Kidney capillary endothelial cell (primary cell): ENCODE measurements around the gene CNIH2.
"Not testable (repeated sequence)": the region's sequence is repeated elsewhere in the genome, so short reads cannot be mapped to it uniquely, and the experiment has no call there.

Experiments used
- DNase-seq: peaks from one replicate; pipeline ENCODE4 v3.0.0-alpha.2; 2018; ENCODE audit warnings: low spot score

The CNIH2 gene

DNA sequence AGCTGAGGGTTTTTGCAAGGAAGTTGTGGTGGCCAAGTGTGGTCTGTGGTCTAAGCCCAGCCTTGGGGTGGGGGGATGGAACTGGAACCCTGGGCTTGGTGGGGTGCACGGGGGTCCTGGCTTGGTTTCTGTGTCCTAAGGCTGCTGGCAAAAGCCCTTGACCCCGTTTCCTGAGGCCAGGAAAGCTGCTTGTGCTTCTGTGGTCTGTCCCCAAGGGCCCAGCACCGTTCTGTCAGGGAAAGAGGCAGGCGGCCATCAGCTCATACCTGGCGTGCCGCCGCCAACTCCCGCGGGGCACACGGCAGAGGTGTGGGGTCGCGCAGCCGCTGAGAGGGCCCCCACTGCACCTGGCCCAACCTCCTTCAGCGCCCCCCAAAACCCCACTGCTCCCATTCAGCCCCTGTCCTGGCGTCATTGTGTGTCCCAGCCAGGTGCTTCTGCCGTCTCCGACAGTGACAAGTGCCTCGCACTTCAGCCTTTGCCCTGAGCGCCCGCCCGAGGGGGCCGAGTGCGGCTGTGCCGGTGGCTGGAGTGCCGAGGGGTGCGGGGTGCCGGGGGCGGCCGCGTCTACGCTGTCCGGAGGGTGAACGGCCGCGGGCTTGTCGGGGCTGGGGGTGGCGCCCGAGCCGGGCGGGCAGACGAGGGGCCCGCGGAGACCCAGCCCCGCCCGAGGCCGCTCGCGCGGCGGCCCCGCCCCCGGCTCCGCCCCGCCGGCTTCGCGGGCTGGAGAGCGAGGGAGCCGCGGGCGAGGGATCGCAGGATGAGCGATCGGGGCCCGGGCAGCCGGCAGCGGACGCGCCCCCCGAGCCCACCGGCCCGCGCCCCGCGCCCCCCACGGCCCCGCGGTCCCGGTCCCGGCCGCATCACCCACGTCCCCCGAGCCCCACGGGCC lies at the start of gene CNIH2:
TSS of gene CNIH2 (plus strand) at position 705 of the 892 bp plus-strand sequence. CDS start 282 bp downstream, outside the sequence.
- no peak for DNase-seq

GRCh38 chr11:66228521-66228920 lies 49.5 kb upstream of the CNIH2 start:
- no peak for DNase-seq

DNA sequence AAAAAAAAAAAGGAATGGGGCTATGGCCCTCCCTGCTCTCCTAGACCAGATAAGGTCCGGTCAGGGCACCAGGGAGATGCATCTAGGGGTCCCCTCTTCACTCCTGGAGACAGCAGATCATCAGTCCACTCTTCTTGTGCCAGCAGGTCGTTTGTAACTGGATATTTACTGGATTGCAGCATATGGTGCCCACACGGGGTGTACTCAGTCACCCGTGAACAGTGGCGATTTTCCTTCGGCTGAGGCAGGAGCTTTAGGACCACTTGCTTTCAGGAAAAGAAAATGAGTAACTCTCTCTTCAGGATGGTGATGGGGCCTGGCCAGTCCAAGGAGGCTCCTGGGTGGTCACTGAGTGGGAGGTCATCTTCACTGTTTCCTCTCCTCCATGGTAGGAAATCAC lies 47.8 kb upstream of the CNIH2 start:
- DNase-seq = no peak

GRCh38 chr11:66230978-66231377 lies 47.0 kb upstream of the CNIH2 start:
- DNase-seq = no peak

DNA sequence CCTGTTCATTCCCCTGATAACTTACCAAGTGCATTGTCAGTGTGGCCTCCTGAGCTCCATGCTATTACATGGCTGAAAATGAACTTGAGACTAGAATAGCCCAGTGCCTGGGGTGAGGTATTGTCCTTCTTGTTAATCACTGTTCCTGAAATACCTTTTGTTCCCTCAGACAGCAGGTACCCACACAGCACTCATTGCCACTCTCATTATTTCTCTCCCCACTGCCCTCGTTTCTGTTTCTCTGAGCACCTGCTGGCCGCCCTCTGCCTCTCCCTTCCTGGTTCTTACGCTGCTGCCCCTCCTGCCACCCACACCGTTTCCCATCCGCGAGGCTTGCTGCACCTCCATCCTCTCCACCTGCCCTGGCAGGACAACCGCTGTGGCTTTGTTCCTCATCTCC lies 46.4 kb upstream of the CNIH2 start:
- no peak for DNase-seq

DNA sequence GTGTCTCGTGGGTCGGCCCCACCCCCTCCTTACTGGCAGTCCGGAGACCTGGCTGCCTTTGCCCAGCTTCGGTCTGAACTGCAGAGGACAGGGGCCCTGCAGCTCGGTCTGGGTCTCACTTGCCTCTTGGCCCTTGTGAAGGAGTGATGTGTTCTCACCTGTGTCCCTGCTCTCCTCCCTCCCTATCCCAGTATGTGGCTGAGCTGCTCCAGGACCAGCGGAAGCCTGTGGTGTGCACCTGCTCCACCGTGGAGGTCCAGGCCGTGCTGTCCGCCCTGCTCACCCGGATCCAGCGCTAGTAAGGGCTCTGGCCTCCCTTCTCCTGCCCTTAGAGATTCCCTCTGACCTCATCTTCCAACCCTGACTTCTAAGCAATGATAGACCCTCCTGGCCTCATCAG lies 45.2 kb upstream of the CNIH2 start:
- no peak for DNase-seq

- DNase-seq = no peak
Observed at GRCh38 chr11:66233301-66233700, 44.7 kb upstream of the CNIH2 start.

- DNase-seq = no peak
Observed at GRCh38 chr11:66235141-66235540, 42.8 kb upstream of the CNIH2 start.

DNA sequence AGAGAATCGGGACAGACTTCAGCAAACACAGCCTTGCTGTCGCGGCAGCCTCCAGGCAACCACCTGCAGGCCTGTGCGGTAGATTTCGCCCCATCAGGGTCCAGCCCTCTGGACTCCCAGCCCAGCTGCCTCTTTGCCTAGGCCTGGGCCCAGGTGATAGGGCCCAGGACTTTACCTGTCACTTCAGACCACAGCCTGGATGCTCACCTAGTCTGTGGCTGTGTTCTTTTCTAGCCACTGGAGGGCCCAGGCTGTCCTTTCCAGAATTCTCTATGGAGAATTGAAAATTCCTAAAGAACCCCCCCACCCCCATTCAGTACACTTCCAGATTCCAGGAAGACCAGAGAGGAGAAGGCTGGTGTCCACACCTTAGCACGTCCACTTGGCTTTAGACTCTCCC lies 40.1 kb upstream of the CNIH2 start:
- no peak for DNase-seq

GRCh38 chr11:66238786-66239413 lies 39.1 kb upstream of the CNIH2 start:
- DNase-seq = no peak

GRCh38 chr11:66239511-66239910 lies 38.5 kb upstream of the CNIH2 start:
- no peak for DNase-seq

DNA sequence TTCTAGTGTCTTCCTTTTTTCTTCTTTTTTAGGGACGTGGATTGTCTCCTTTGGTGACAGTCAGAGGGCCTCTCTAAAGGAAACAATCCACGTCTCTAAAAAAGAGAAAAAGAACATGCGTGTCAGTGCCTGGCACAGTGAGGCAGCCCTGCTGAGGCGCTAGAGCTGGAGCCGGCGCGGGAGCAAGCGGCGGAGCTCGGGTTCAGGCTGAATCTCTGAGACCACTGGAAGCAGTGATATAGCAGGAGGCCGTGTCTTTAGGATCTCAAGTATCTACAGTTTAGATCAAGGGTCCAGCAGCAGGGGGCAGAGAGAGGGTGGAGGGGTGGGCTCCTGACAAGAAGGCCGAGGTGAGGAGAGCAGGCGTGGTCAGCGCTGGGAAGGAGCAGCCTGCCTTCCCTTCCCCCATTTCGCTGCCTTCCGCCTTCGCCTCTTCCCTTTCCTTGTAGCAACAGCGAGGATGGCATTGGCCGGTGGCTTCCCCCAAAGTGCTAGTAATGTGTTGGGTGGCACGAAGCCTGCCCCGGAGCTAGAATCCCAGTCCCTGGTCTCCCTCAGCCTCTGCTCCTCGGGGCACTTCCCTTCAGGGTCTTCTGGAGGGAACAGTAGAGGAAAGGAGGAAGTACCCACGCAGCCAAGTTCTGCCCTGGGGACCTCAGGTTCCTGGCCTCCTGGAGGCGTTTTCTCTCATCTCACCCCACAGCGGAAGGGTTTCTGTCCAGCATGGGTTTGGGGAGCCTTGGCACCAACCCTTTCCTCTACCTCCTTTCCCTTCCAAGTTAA lies 37.8 kb upstream of the CNIH2 start:
- no peak for DNase-seq

DNA sequence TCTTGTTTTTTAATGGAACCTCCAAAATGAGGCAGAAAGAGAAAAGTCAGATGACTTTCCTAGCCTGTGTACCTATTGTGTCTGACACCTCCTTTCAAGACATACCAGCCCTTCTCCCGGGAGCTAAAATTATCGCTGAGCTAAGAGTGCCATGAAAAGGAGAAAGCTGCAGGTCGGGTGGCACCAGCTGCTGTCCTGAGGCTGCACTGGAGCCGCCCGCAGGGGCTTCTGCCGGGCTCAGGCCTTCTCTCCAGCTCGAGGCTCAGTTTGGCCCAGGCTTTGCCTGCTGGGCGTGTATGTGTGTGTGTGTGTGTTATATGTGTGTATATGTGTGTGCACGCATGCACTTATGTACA lies 37.2 kb upstream of the CNIH2 start:
- no peak for DNase-seq

- no peak for DNase-seq
Observed at GRCh38 chr11:66242095-66242765, 35.7 kb upstream of the CNIH2 start.

DNA sequence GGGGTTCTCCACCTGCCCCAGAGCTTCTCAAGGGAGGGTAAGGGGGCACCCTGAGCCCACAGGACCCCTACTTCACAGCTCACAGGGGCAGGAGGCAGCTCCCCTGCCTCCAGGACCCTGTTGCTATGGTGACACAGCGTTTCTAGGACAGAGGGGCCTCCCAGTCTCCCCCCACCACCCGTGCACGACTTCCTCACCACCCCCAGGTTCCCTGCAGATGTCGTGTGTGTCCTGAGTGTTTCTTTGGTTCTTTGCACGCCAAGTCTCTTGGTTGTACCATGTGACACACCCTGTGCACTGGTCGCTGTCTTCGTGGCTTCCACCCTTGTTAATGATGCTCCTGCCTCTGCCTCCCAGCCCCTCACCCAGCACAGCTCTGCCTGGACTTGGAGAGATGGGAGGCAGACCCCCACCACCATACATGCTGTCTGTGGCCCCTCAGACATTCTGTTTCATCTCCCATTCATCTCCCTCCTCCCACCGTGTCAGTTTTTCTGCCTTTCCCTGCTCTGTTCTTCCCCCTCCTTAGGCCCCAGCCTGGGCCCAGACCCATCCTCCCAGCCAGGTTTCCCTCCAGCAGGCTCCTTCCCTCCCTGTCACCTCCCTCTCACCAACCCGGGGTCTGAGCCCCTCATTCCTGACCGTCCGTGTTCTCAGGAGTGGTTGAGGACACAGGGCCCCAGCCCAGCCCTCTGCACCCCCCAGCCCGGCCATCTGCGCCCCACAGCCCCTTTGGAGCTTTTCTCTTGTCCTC lies 34.0 kb upstream of the CNIH2 start:
- DNase-seq = no peak

DNA sequence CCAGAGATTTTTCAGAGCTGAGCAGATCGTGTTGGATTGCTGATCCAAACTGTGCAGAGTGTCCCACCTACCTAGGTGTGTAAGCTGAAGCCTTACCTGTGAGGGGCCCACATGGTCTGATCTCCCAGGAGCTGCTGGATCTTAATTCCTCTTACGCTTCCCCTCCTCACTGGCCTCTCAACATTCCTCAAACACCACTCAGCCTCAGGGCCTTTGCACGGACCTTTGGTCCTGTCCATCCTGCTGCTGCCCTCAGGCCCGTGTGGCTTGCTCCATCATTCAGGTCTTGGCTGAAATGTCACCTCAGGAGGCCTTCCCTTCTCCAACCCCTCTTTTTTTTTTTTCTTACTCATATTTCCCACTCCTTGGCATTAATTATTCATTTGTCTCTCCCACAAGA lies 30.7 kb upstream of the CNIH2 start:
- DNase-seq = no peak

DNA sequence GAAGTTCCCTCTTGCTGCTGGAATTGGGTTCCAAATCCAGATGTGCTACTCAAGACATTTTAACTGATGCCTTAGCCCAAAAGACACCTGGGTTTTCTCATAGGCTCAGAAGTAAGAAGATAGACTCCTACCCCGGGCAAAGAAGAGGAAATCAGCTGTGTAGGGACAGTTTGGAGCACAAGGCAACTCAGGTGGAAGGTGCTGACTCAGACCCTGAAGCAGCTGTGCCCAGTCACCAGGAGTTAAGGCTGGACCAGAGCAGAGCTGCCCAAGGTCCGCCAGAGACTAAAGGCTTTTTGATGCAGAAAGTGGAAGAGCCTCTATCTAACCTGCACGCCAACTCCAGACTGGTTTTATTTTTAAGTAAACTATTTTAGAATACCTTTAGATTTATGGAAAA lies 30.2 kb upstream of the CNIH2 start:
- no peak for DNase-seq

DNA sequence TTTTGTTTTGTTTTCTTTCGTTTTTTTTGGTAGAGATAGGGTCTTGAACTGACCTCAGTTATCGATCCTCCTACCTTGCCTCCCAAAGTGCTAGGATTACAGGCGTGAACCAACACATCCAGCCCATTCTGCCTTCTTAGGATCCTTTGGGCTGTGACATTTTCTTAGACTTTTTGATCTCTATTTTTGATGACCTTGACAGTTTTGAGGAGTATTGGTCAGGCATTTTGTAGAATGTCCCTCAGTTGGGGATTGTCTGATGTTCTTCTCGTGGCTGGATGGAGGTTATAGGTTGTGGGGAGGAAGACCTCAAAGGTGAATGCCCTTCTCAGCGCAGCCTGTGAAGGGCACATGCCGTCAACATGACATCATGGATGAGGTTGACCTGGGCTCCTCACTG lies 29.1 kb upstream of the CNIH2 start:
- DNase-seq = no peak

- DNase-seq = no peak
Observed at GRCh38 chr11:66251809-66252208, 26.2 kb upstream of the CNIH2 start.

GRCh38 chr11:66253081-66253480 lies 24.9 kb upstream of the CNIH2 start:
- DNase-seq = not testable (repeated sequence)

DNA sequence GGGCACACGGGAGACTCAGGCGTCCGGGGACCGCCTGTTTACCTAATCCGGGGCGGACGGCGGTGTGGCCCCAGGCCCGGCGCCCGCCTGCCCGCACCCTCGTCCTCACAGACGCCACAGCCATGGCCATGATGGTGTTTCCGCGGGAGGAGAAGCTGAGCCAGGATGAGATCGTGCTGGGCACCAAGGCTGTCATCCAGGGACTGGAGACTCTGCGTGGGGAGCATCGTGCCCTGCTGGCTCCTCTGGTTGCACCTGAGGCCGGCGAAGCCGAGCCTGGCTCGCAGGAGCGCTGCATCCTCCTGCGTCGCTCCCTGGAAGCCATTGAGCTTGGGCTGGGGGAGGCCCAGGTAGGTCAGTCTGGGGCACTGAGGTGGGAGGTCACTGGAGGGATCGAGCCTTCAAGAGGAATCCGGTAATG lies 19.5 kb upstream of the CNIH2 start:
- DNase-seq = no peak

GRCh38 chr11:66259225-66259624 lies 18.8 kb upstream of the CNIH2 start:
- no peak for DNase-seq
